Fibroblast of villous mesenchyme (primary cell): ENCODE data around the gene DCAF12. TPM values are rescaled to one million over a fixed set of nuclear protein-coding genes. Genes with fewer than 3 reads are reported as not detected.

Source experiments
- DNase-seq: peaks from one replicate; pipeline ENCODE4 v3.0.0-alpha.2; 2010; ENCODE audit warnings: low read depth
- H3K4me3 ChIP-seq: 2 replicates; pipeline ENCODE4 v1.5.1; 2011; ENCODE audit warnings: low read depth, mild to moderate bottlenecking, low read length
- total RNA-seq: library from RNA; depleted of rRNA; stranded (reverse); fragments of >200 nt; gene quantifications from 2 replicates; pipeline ENCODE4 v1.2.3, GENCODE V29; 2012
- TF ChIP-seq, protein P1 (sequence below): IDR thresholded peaks from 2 replicates; pipeline ENCODE4 v1.5.1; 2012; ENCODE audit warnings: low read depth, mild to moderate bottlenecking, low read length; ENCODE audit not compliant: insufficient read depth

The DCAF12 gene
- total RNA-seq, 1 donor: 29.8 TPM

DNA sequence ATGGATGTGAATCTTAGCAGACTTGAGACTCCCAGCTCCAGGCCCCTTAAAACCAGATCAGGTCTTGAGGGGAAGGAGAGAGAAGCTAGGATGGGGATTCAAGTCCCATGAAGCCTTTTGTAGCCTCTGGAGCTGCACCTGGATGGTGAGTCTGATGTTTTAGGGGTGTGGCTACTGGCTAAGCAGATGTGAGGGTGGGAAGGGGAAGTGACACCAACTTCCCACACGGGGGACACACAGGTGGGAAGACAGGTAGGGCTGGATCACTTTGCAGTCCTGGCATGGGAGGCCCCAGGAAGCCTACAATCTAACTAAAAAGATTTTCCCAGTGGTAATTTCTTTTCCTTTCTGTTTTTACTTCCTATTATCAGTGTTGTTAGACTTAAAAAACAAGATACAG is 39.1 kb downstream of the DCAF12 start:
- no peak overlapping the region for H3K4me3 ChIP-seq
- TF ChIP-seq, protein P1, sequence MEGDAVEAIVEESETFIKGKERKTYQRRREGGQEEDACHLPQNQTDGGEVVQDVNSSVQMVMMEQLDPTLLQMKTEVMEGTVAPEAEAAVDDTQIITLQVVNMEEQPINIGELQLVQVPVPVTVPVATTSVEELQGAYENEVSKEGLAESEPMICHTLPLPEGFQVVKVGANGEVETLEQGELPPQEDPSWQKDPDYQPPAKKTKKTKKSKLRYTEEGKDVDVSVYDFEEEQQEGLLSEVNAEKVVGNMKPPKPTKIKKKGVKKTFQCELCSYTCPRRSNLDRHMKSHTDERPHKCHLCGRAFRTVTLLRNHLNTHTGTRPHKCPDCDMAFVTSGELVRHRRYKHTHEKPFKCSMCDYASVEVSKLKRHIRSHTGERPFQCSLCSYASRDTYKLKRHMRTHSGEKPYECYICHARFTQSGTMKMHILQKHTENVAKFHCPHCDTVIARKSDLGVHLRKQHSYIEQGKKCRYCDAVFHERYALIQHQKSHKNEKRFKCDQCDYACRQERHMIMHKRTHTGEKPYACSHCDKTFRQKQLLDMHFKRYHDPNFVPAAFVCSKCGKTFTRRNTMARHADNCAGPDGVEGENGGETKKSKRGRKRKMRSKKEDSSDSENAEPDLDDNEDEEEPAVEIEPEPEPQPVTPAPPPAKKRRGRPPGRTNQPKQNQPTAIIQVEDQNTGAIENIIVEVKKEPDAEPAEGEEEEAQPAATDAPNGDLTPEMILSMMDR: no peak
- DNase-seq: no peak

DNA sequence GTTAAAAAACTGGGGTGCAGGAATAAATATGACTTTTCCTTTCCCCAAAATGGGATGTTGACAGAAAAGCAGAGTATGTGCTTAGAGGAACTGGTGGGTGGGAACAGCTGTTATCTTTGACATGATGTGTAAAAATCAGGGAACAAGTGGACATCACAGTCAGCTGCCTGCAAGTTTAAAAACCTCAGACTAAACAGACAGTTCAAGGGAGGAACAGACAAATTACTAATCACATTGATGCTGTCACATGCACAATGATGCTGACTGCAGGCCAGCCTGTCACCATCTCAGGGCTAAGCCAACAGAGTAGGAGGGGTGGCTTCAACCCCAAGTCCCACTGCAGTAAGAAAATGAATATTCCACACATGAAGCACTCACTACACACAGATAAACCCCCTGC is 39.6 kb downstream of the DCAF12 start:
- H3K4me3 ChIP-seq: no peak overlapping the region
- TF ChIP-seq, protein P1: no peak
- DNase-seq: no peak

DNA sequence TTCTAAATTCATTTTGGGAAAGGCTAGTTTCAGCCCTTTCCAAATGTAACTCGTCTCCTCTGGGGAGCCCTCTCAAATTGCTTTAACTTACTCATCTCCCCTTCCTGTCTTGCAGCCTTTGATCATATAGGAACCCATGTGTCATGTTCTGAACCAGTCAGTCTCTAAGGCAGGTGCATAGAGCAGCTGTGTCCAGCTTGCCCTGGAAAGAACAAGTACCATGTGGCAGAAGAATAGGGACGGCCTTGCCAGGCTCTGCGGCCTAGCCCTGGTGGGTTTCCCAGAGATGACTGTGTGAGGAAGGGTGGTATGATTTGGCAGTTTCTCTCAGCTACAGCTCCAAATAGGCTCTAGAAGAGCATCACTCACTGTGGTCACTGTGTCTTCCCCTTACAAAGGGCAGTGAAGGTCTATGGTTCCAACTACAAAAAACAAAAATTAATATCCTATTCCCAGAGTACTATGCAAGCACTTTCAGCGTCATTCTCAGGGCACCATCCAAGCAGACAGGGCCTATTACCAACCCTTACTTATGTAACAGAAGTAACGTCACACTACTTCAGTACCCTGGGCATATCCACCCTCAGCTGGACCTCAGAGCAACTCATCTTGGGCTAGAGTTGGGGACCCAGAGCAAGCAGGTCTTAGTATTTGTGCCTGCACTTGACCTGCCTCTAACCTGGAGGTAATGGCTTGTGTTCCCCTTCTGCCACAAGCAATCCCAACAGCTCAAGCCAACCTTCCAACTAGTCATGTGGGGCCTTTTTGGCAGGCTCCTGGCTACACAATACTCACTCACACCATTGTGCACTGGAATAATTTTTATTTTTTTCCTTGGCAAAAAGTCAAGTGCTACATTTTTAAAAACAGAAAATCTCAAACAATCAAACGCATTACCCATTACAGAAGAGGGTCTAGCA is 40.7 kb downstream of the DCAF12 start:
- TF ChIP-seq, protein P1: no peak
- DNase-seq: no peak
- no peak overlapping the region for H3K4me3 ChIP-seq

DNA sequence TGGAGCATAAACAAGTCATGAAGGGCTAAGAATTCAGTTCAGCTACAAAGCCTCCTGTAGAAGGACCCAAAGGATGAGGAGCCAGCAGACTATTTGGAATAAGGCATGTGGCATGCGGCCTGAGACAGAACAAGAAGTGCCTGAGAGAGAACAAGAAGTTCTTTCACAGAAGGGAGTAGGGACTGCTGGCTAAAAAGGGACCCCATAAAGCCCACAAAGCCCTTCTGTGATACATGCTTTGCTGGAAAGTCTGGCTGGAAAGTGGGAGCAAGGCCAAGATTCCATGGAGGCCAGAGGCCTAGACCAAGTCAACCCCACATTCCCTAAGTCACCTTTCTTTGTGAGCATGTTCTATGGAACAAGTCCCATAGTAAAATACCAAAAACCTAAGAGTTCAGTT is 41.9 kb downstream of the DCAF12 start:
- TF ChIP-seq, protein P1: no peak
- H3K4me3 ChIP-seq: no peak overlapping the region
- no peak for DNase-seq

DNA sequence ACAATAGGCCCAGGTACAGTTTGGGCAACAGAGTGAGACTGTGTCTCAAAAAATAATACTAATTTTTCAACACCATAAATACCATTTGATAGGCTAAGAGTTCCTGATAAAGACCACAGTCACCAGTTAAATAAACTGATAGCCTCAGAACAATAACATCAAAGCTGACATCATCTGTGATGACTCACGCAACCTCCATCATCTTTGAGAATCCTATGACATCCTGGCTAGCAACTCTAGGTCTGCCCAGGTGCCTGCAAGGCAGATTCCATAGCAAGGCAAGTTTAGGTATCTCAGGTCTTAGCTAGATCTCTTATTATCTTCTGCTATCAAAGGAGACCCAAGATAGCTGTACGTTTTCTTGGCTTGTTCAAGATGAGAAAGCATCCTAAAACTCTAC is 47.3 kb downstream of the DCAF12 start:
- no peak for DNase-seq
- H3K4me3 ChIP-seq: no peak overlapping the region
- TF ChIP-seq, protein P1: no peak

DNA sequence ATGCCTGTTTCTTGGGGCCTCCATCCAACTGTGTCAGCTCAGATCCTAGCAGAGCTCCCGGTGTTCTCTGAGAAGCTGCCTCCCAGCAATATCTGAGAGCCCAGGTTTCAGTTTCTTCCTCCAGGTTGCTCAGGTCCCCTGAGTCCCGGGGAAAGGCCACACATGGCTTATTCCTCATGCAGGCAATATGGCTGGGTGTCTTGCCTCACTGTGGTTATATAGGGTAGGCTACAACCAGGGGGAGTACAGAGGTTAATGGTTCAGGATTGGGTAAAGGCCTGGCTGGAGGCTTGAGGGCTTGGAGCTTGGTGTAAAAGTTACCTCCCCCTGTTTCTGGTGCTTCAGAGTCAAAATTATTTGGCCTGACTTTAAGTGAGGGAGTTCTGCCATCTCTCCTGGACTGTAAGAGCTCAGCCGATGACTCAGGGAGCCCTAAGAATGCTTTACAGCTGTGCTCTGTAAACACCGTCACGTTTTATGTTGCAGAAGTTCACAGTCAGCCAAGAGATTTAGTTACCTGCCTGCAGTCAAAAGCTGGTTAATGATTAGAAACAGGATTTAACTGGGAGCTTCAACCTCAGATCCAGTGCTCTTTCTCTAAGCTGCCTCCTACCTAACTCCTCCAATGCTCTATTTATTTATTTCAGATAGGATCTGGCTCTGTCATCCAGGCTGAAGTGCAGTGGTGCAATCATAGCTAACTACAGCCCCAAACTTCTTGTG is 53.5 kb downstream of the DCAF12 start:
- DNase-seq: peak; percentile 89
- TF ChIP-seq, protein P1: no peak
- H3K4me3 ChIP-seq: no peak overlapping the region
